ENCODE data around the gene TMSB4X. TPM values are rescaled to one million over a fixed set of nuclear protein-coding genes. Genes with fewer than 3 reads are reported as not detected.

TMSB4X gene
- total and polyA plus RNA-seq, 5 donors = 1,054 to 2,718 (median 1,332) TPM

DNA sequence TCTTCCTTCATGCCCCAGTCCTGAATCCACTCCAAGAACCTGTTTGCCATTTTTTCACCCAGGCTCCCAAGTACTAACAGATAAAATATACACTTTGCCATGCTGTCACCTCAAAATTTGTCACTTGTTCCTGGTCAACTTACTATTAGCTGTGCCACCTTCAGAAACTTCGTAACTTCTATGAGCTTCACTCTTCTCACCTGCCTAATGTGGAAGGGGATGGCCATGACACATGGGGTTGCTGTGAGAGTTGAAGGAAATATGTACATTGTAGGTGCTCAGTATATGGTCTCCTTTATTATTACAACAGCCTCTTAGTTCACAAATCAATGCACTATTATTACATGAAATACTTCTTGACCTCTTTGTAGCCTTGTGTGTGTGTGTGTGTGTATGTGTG is 10.4 kb downstream of the TMSB4X start:
- H3K27me3 ChIP-seq (ENCODE audit: control insufficient read depth, insufficient read depth) = no peaks in the 10 kb centered on the region
- intact Hi-C loops (cut with DNase I) = no loop called here
- no peak overlapping the region for H3K27ac ChIP-seq (ENCODE audit: low read length)
- no peaks in the 10 kb centered on the region for H3K4me1 ChIP-seq (ENCODE audit: control insufficient read depth, insufficient read depth, low read length)
- WGBS = 100% methylated on average over 1 of the region's 1 CpG
- H3K4me3 ChIP-seq (ENCODE audit: low read length) = no peak overlapping the region
- DNase-seq (no peak), ATAC-seq (no peak)
- H3K9me3 ChIP-seq (ENCODE audit: control insufficient read depth, low read length) = no peaks in the 10 kb centered on the region

DNA sequence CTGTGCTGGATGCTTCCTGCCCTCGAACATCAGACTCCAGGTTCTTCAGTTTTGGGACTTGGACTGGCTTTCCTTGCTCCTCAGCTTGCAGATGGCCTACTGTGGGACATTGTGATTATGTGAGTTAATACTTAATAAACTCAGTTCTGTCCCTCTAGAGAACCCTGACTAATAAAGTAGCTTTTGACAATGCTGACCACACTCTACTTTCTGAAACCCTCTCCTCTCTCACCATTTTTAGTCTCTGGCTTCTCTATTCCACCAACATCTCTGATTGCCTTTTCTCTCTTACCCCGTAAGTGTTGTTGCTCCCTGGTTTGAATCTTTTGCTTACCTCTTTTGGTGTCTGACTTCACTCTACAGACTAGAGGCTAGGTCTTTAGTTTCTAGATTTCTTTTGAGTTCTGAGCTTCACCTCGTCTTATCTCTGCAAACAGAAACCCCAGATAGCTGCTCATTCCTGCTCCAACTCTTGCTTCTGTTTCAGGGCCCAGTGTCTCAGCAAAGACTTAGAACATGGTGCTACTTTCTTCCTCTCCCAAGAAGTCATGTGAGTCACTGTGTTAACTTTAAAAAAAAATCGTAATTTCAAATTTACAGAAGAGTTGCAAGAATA is 11.4 kb downstream of the TMSB4X start:
- Histone ChIP-seq H3K4me3 (ENCODE audit: low read length) (no peak overlapping the region), H3K9me3 (ENCODE audit: control insufficient read depth, low read length) (no peaks in the 10 kb centered on the region), H3K27me3 (ENCODE audit: control insufficient read depth, insufficient read depth) (no peaks in the 10 kb centered on the region), H3K4me1 (ENCODE audit: control insufficient read depth, insufficient read depth, low read length) (no peaks in the 10 kb centered on the region), H3K27ac (ENCODE audit: low read length) (no peak overlapping the region)
- intact Hi-C loops (cut with DNase I) = no loop called here
- ATAC-seq (no peak), DNase-seq (no peak)
- WGBS = 77% methylated on average over 4 of the region's 4 CpGs

DNA sequence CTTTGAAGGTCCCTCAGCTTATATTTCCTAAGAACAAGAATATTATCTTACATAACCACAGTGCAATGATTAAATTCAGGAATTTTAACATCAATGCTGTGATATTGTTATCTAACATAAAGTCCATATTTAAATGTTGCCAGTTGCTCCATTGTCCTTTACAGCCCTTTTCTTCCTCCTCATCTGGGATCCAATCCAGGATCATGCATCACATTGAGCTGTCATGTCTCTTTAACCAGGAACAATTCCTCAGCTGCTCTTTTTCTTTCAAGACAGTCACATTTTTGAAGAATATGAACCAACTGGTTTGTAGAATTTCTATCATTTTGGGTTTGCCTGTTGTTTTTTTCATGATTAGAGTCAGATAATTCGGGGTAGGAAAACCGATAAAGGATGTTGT is 12.0 kb downstream of the TMSB4X start:
- no peak for ATAC-seq
- Histone ChIP-seq H3K4me1 (ENCODE audit: control insufficient read depth, insufficient read depth, low read length) (no peaks in the 10 kb centered on the region), H3K27ac (ENCODE audit: low read length) (no peak overlapping the region), H3K9me3 (ENCODE audit: control insufficient read depth, low read length) (no peaks in the 10 kb centered on the region), H3K27me3 (ENCODE audit: control insufficient read depth, insufficient read depth) (no peaks in the 10 kb centered on the region), H3K4me3 (ENCODE audit: low read length) (no peak overlapping the region)
- WGBS = 64% methylated on average over 2 of the region's 2 CpGs
- intact Hi-C loops (cut with DNase I) = no loop called here
- no peak for DNase-seq

DNA sequence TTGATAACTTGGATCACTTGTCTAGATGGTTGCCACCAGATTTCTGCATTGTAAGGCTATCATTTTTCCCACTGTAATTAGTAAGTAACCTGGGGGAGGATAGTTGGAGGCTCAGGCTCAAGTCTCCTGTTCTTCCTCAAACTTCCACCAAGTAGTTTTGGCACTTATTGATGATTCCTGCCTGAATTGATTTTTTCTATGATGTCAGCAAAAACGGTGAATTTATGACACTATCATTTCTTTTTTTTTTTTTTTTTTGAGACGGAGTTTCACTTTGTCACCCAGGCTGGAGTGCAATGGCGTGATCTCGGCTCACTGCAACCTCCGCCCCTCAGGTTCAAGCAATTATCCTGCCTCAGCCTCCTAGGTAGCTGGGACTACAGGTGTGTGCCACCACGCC is 12.4 kb downstream of the TMSB4X start:
- no peaks in the 10 kb centered on the region for H3K4me1 ChIP-seq (ENCODE audit: control insufficient read depth, insufficient read depth, low read length)
- no peaks in the 10 kb centered on the region for H3K27me3 ChIP-seq (ENCODE audit: control insufficient read depth, insufficient read depth)
- ATAC-seq (no peak), DNase-seq (no peak)
- 93% methylated on average over 6 of the region's 6 CpGs for WGBS
- H3K4me3 ChIP-seq (ENCODE audit: low read length) = no peak overlapping the region
- intact Hi-C loops (cut with DNase I) = no loop called here
- H3K27ac ChIP-seq (ENCODE audit: low read length) = no peak overlapping the region
- no peaks in the 10 kb centered on the region for H3K9me3 ChIP-seq (ENCODE audit: control insufficient read depth, low read length)

DNA sequence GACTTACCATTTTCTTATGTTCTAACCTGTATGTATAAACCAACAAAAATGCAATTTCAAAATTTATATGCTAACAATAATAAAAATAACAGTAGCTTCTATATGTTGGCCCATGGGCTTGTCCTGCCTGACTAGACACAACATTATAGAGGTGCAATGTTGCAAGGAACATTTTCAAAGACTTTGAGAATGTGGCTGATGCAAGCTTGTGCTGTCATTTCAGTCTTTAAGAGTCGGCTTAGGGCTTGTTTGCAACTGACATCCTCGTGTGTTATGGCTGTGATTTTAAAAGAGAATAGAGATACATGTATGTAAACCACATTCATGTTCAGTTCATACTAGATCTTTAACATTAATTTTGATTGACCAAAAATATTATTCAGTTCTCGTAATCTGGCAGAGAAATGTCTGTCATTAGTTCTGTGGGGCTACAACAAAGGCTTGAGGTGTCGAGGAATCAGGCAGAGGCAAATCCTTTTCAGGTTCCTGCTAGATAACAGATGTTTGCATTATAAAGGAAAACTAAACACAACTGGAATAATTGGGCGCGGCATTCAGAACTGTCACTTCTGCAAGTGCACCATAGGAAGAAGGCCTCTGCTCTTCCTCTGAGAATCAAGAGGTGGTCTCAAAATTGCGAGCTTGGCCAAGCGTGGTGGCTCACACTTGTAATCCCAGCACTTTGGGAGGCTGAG is 13.1 kb downstream of the TMSB4X start:
- ATAC-seq (no peak), DNase-seq (no peak)
- Histone ChIP-seq H3K4me1 (ENCODE audit: control insufficient read depth, insufficient read depth, low read length) (no peaks in the 10 kb centered on the region), H3K9me3 (ENCODE audit: control insufficient read depth, low read length) (no peaks in the 10 kb centered on the region), H3K27ac (ENCODE audit: low read length) (no peak overlapping the region), H3K4me3 (ENCODE audit: low read length) (no peak overlapping the region), H3K27me3 (ENCODE audit: control insufficient read depth, insufficient read depth) (no peaks in the 10 kb centered on the region)
- 95% methylated on average over 8 of the region's 8 CpGs for WGBS
- intact Hi-C loops (cut with DNase I) = no loop called here

DNA sequence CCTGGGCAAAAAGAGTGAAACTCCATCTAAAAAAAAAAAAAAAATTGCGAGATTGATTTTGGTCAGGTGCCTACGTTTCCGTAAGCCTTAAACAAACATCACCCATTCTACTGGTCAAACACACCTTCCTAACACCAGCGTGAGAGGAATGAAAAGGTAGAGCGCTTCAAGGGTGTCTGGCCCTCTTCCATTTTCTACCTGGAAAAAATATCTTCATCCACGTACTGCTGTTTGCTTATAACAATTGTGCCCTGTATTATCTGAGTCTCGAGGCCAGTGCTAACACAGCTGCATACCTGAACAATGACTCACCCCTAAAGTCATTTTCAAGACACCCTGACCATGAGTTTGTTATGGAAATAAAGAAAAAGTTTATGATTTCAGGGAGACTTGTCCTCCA is 13.9 kb downstream of the TMSB4X start:
- Histone ChIP-seq H3K4me1 (ENCODE audit: control insufficient read depth, insufficient read depth, low read length) (no peaks in the 10 kb centered on the region), H3K9me3 (ENCODE audit: control insufficient read depth, low read length) (no peaks in the 10 kb centered on the region), H3K27ac (ENCODE audit: low read length) (no peak overlapping the region), H3K27me3 (ENCODE audit: control insufficient read depth, insufficient read depth) (no peaks in the 10 kb centered on the region), H3K4me3 (ENCODE audit: low read length) (no peak overlapping the region)
- DNase-seq (no peak), ATAC-seq (peak; percentile 51 to 71)
- WGBS = 53% methylated on average over 7 of the region's 7 CpGs
- intact Hi-C loops (cut with DNase I) = no loop called here

DNA sequence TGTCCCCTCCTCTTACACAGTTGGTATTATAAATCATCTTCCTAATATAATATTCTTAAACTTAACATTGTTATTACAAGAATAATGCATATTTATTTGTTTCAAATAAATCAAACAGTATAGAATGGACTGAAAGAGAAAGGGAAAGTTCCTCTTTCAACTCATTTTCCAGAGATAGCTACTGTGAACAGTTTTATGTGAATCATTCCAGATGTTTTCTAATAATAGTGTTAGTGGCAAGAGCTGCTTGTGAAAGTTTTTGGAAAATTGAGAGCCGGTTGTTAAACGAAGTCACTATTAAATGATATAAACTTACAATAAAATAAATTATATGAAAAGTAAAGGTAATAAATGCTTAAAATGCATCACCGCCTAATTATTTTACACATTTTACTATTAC is 14.6 kb downstream of the TMSB4X start:
- no peak for ATAC-seq
- no peak for DNase-seq
- intact Hi-C loops (cut with DNase I) = no loop called here
- H3K27ac ChIP-seq (ENCODE audit: low read length) = no peak overlapping the region
- no peaks in the 10 kb centered on the region for H3K9me3 ChIP-seq (ENCODE audit: control insufficient read depth, low read length)
- 59% methylated on average over 3 of the region's 3 CpGs for WGBS
- H3K4me1 ChIP-seq (ENCODE audit: control insufficient read depth, insufficient read depth, low read length) = no peaks in the 10 kb centered on the region
- H3K27me3 ChIP-seq (ENCODE audit: control insufficient read depth, insufficient read depth) = no peaks in the 10 kb centered on the region
- no peak overlapping the region for H3K4me3 ChIP-seq (ENCODE audit: low read length)

DNA sequence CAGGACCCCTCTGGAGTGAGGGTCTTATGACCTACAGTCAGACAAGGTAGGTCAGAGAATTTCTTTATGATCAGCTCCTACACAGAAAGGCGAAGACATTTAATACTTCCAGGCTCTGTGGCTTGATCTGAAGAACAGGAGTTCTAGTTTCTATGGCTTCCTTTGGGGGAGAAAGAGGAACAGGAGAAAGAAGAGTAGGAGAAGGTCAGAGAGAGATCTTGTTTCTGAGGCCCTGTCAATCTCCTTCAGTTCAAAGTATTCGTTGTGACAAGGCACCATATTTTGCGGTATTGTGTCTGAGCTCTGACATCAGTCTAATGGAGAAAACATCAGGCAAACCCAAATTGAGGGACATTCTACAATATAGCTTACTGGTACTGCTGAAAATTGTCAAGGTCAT is 16.7 kb downstream of the TMSB4X start:
- ATAC-seq = no peak

DNA sequence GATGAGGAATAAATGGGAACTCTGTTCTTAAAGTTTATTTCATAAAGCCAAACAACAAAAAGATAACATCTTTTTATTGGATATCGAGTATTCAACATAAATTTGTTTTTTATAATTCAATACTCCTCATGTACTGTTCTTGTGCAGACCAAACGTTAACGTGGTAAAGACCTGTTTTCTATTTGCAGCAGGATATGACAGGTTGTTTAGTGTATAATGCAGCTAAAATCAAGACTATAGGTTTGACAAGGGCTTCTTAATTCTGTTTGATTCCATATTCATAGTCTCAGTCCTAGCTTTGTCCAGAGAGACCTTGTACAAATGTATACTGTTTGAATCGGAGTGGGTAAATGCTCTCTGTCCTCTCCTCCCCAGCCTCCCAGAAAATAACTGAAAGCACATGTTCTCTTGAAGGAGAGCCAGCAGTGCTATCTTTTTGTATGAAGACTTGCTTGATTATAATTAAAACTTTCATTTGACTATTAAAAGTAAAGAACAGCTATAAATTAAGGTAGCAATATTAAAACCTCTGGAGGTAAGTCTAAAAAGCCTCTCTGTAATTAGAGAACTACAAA is 17.7 kb downstream of the TMSB4X start:
- ATAC-seq (no peak), DNase-seq (no peak)
- Histone ChIP-seq H3K4me3 (ENCODE audit: low read length) (no peak overlapping the region), H3K27me3 (ENCODE audit: control insufficient read depth, insufficient read depth) (no peaks in the 10 kb centered on the region), H3K27ac (ENCODE audit: low read length) (no peak overlapping the region), H3K9me3 (ENCODE audit: control insufficient read depth, low read length) (no peaks in the 10 kb centered on the region), H3K4me1 (ENCODE audit: control insufficient read depth, insufficient read depth, low read length) (no peaks in the 10 kb centered on the region)
- WGBS = 66% methylated on average over 4 of the region's 4 CpGs
- intact Hi-C loops (cut with DNase I) = no loop called here

More for the DNA sequence above, 16.7 kb downstream of the TMSB4X start:
- Histone ChIP-seq H3K27me3 (ENCODE audit: control insufficient read depth, insufficient read depth) (no peaks in the 10 kb centered on the region), H3K27ac (ENCODE audit: low read length) (no peak overlapping the region), H3K4me1 (ENCODE audit: control insufficient read depth, insufficient read depth, low read length) (no peaks in the 10 kb centered on the region), H3K4me3 (ENCODE audit: low read length) (no peak overlapping the region), H3K9me3 (ENCODE audit: control insufficient read depth, low read length) (no peaks in the 10 kb centered on the region)
- DNase-seq = no peak
- intact Hi-C loops (cut with DNase I) = no loop called here
- 94% methylated on average over 3 of the region's 3 CpGs for WGBS

DNA sequence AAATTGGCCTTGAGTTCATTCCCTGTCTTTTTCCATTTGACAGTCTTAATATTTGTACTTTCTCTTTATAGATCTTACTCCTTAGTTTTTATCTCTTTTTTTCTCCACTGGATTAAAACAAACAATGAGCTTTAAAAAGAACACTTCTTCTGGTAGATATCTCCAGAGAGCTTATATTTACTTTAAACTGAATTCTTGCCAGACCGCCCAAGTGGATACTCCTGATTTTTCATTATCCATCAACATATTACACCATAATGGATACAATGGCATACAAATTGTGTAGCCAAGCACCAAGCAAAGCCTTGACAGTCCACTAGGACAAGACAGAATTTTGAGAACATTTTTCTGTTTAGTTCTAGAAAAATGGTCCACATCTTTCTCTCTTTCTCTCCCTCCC is 18.9 kb downstream of the TMSB4X start:
- no peak for ATAC-seq
- 68% methylated on average over 1 of the region's 1 CpG for WGBS
- Histone ChIP-seq H3K27me3 (ENCODE audit: control insufficient read depth, insufficient read depth) (no peaks in the 10 kb centered on the region), H3K4me1 (ENCODE audit: control insufficient read depth, insufficient read depth, low read length) (peaks cover 2% of the 10 kb centered on the region), H3K27ac (ENCODE audit: low read length) (no peak overlapping the region), H3K4me3 (ENCODE audit: low read length) (no peak overlapping the region), H3K9me3 (ENCODE audit: control insufficient read depth, low read length) (no peaks in the 10 kb centered on the region)
- intact Hi-C loops (cut with DNase I) = no loop called here
- DNase-seq = no peak

DNA sequence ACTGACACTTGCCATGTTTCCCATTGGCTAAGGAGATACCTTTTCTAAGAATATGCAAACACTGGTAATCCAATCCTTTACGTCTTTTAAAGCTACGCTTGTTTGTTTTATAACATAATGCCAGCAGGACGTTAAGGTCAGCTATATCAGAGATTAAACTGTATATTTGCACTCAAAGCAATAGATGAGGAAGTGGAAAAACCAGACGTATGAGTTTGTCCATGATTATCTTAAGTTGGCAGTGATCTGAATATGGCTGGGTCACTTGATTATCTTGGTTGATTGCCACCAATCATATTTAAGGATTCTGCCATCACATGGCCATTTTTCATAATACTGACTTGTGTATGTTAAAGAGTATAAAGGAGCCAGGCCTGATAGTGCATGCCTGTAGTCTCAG is 19.4 kb downstream of the TMSB4X start:
- intact Hi-C loops (cut with DNase I) = no loop called here
- WGBS = 71% methylated on average over 4 of the region's 4 CpGs
- H3K4me3 ChIP-seq (ENCODE audit: low read length) = no peak overlapping the region
- DNase-seq (no peak), ATAC-seq (no peak)
- H3K27ac ChIP-seq (ENCODE audit: low read length) = no peak overlapping the region
- H3K27me3 ChIP-seq (ENCODE audit: control insufficient read depth, insufficient read depth) = no peaks in the 10 kb centered on the region
- peaks cover 2% of the 10 kb centered on the region for H3K4me1 ChIP-seq (ENCODE audit: control insufficient read depth, insufficient read depth, low read length)
- H3K9me3 ChIP-seq (ENCODE audit: control insufficient read depth, low read length) = no peaks in the 10 kb centered on the region

Data from right cardiac atrium (tissue), 5 donors.